ENCODE data around the gene LYPD1. TPM values are rescaled to one million over a fixed set of nuclear protein-coding genes. Genes with fewer than 3 reads are reported as not detected.

The LYPD1 gene
- total and polyA plus RNA-seq, 10 of the 15 experiments (the other 5 are each of a cell fraction or from before 2014, with no cell fraction given) = not detected

DNA sequence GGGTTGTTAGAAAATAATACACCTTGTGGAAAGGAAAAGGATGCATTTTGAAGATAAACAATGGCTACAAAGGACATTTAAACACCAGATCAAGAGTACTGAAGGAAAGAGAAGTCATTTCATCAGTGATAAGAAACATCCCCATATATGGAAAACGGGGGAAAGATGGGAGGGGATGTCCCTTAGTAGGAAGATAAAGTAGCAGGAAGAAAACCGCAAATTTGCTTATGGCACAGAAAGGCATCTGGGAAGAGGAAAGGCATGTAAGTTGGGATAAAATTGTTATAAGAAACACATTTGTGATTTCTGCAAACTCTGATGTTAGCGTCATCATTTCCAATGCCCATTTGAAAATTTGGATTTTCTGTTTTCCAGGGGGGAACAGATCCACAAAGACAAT lies 10.5 kb upstream of the LYPD1 start (continued):
- TF ChIP-seq, protein P1, sequence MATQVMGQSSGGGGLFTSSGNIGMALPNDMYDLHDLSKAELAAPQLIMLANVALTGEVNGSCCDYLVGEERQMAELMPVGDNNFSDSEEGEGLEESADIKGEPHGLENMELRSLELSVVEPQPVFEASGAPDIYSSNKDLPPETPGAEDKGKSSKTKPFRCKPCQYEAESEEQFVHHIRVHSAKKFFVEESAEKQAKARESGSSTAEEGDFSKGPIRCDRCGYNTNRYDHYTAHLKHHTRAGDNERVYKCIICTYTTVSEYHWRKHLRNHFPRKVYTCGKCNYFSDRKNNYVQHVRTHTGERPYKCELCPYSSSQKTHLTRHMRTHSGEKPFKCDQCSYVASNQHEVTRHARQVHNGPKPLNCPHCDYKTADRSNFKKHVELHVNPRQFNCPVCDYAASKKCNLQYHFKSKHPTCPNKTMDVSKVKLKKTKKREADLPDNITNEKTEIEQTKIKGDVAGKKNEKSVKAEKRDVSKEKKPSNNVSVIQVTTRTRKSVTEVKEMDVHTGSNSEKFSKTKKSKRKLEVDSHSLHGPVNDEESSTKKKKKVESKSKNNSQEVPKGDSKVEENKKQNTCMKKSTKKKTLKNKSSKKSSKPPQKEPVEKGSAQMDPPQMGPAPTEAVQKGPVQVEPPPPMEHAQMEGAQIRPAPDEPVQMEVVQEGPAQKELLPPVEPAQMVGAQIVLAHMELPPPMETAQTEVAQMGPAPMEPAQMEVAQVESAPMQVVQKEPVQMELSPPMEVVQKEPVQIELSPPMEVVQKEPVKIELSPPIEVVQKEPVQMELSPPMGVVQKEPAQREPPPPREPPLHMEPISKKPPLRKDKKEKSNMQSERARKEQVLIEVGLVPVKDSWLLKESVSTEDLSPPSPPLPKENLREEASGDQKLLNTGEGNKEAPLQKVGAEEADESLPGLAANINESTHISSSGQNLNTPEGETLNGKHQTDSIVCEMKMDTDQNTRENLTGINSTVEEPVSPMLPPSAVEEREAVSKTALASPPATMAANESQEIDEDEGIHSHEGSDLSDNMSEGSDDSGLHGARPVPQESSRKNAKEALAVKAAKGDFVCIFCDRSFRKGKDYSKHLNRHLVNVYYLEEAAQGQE (IDR thresholded peaks at IDR 0.05; ENCODE audit: low read depth, low read length) = no peak
- TF ChIP-seq ZNF274 (IDR thresholded peaks at IDR 0.05; ENCODE audit: insufficient read depth, insufficient read length) = no peak
- TF ChIP-seq GABPA (IDR thresholded peaks at IDR 0.05; ENCODE audit: low read depth) = no peak
- TF ChIP-seq, protein P2, sequence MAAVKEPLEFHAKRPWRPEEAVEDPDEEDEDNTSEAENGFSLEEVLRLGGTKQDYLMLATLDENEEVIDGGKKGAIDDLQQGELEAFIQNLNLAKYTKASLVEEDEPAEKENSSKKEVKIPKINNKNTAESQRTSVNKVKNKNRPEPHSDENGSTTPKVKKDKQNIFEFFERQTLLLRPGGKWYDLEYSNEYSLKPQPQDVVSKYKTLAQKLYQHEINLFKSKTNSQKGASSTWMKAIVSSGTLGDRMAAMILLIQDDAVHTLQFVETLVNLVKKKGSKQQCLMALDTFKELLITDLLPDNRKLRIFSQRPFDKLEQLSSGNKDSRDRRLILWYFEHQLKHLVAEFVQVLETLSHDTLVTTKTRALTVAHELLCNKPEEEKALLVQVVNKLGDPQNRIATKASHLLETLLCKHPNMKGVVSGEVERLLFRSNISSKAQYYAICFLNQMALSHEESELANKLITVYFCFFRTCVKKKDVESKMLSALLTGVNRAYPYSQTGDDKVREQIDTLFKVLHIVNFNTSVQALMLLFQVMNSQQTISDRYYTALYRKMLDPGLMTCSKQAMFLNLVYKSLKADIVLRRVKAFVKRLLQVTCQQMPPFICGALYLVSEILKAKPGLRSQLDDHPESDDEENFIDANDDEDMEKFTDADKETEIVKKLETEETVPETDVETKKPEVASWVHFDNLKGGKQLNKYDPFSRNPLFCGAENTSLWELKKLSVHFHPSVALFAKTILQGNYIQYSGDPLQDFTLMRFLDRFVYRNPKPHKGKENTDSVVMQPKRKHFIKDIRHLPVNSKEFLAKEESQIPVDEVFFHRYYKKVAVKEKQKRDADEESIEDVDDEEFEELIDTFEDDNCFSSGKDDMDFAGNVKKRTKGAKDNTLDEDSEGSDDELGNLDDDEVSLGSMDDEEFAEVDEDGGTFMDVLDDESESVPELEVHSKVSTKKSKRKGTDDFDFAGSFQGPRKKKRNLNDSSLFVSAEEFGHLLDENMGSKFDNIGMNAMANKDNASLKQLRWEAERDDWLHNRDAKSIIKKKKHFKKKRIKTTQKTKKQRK (IDR thresholded peaks at IDR 0.05; ENCODE audit: low read depth, low read length) = no peak
- TF ChIP-seq SMAD1 (IDR thresholded peaks at IDR 0.05; ENCODE audit: low read depth, partially characterized antibody) = no peak
